ENCODE results near the gene RBMS3. TPM values are rescaled to one million over a fixed set of nuclear protein-coding genes. Genes with fewer than 3 reads are reported as not detected.

Gene RBMS3
- total RNA-seq, 1 experiment from 2014 or later: 74.2 TPM

DNA sequence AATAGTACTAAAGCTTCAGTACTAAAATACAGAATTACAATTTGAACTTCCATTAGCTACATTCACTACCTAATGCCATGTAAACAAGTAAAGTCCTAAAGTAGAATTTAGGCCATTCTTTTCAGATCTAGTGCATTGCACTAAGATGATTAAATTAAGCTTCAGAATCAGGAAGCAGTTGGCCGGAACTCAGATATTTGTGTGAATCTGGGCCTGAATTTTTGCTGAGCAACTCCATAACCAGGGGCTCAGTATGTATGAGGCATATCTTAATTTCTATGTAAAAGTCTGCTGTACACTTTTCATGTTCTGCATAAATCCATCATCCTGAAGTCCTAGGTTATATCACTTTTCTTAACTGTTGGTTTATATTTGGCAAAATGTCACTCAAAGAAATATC, 246.4 kb downstream of the RBMS3 start:
- no TSS peak for BruUV-seq (replicated peaks)
- H3K27me3 Mint-ChIP-seq (ENCODE audit: insufficient read depth, unreplicated experiment): no peaks in the 10 kb centered on the region
- peaks cover 5% of the 10 kb centered on the region for H3K4me1 Mint-ChIP-seq (ENCODE audit: insufficient read depth, unreplicated experiment)
- CTCF ChIA-PET: interaction anchor here (0.5 kb wide), 1 partner anchor 1200 kb away, joined by 4 read pairs; no protein-coding TSS in a partner anchor
- no peak for DNase-seq (ENCODE audit: unreplicated experiment)
- no peak overlapping the region for H3K4me3 Mint-ChIP-seq (ENCODE audit: unreplicated experiment)
- intact Hi-C loops (cut with micrococcal nuclease): no loop called here
- H3K27ac Mint-ChIP-seq (ENCODE audit: low read depth, unreplicated experiment): no peak overlapping the region
- POLR2A ChIA-PET: no interaction called here
- no peak for TF ChIP-seq CTCF (IDR thresholded peaks at IDR 0.05; ENCODE audit: unreplicated experiment)
- H3K36me3 Mint-ChIP-seq (ENCODE audit: insufficient read depth, unreplicated experiment): peaks cover 6% of the 10 kb centered on the region
- no peaks in the 10 kb centered on the region for H3K9me3 Mint-ChIP-seq (ENCODE audit: unreplicated experiment)

GRCh38 chr3:29531644-29532043, 250.8 kb downstream of the RBMS3 start:
- DNase-seq (ENCODE audit: unreplicated experiment): no peak
- no peaks in the 10 kb centered on the region for H3K4me1 Mint-ChIP-seq (ENCODE audit: insufficient read depth, unreplicated experiment)
- H3K36me3 Mint-ChIP-seq (ENCODE audit: insufficient read depth, unreplicated experiment): peaks cover 4% of the 10 kb centered on the region
- TF ChIP-seq CTCF (IDR thresholded peaks at IDR 0.05; ENCODE audit: unreplicated experiment): no peak
- ChIA-PET CTCF (no interaction called here), POLR2A (no interaction called here)
- H3K27me3 Mint-ChIP-seq (ENCODE audit: insufficient read depth, unreplicated experiment): no peaks in the 10 kb centered on the region
- no peaks in the 10 kb centered on the region for H3K9me3 Mint-ChIP-seq (ENCODE audit: unreplicated experiment)
- intact Hi-C loops (cut with micrococcal nuclease): no loop called here
- no peak overlapping the region for H3K4me3 Mint-ChIP-seq (ENCODE audit: unreplicated experiment)
- no peak overlapping the region for H3K27ac Mint-ChIP-seq (ENCODE audit: low read depth, unreplicated experiment)
- no TSS peak for BruUV-seq (replicated peaks)

DNA sequence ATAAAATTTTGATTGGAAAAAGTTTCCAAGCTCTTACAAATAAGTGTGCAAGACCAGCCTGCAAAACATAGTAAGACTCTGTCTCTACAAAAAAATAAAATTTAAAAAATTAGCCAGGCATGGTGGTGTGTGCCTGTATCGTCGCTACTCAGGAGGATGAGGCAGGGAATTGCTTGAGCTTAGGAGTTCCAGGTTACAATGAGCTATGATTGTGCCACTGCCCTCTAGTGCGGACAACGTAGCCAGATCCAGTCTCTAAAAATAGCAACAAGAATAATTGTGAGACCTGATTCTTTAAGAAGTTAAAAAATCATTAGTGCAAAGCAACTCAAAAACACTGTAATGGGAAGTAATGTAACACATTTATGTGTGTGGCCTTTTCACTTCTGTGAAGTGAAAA, 251.6 kb downstream of the RBMS3 start:
- Mint-ChIP-seq H3K9me3 (ENCODE audit: unreplicated experiment) (no peaks in the 10 kb centered on the region), H3K36me3 (ENCODE audit: insufficient read depth, unreplicated experiment) (no peaks in the 10 kb centered on the region), H3K27me3 (ENCODE audit: insufficient read depth, unreplicated experiment) (no peaks in the 10 kb centered on the region), H3K27ac (ENCODE audit: low read depth, unreplicated experiment) (no peak overlapping the region), H3K4me1 (ENCODE audit: insufficient read depth, unreplicated experiment) (no peaks in the 10 kb centered on the region), H3K4me3 (ENCODE audit: unreplicated experiment) (no peak overlapping the region)
- no TSS peak for BruUV-seq (replicated peaks)
- ChIA-PET CTCF (no interaction called here), POLR2A (no interaction called here)
- no peak for TF ChIP-seq CTCF (IDR thresholded peaks at IDR 0.05; ENCODE audit: unreplicated experiment)
- intact Hi-C loops (cut with micrococcal nuclease): no loop called here
- DNase-seq (ENCODE audit: unreplicated experiment): no peak

DNA sequence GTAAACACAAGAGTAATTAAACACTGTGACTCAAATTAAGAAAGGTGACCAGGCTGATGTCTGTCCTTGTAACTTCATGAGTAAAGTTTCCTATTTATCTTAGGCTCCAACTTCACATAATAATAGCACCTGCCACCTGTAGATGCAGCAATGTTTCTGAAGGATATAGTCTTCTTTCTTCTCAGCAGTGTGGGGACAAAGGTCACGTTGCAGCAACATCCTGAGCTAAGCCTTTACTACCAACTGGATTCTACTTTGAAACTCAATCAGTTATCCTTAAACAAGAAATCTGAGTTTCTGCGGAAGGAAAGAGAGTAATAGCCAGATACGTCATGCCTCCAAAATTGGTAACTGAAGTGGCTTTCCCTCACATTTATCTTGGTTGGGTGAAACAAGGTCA, 253.1 kb downstream of the RBMS3 start:
- DNase-seq (ENCODE audit: unreplicated experiment): no peak
- H3K27ac Mint-ChIP-seq (ENCODE audit: low read depth, unreplicated experiment): no peak overlapping the region
- no peaks in the 10 kb centered on the region for H3K4me1 Mint-ChIP-seq (ENCODE audit: insufficient read depth, unreplicated experiment)
- intact Hi-C loops (cut with micrococcal nuclease): no loop called here
- H3K36me3 Mint-ChIP-seq (ENCODE audit: insufficient read depth, unreplicated experiment): no peaks in the 10 kb centered on the region
- ChIA-PET POLR2A (no interaction called here), CTCF (interaction anchor here (0.6 kb wide), 1 partner anchor 701 kb away, joined by 4 read pairs; no protein-coding TSS in a partner anchor)
- H3K27me3 Mint-ChIP-seq (ENCODE audit: insufficient read depth, unreplicated experiment): no peaks in the 10 kb centered on the region
- no peak for TF ChIP-seq CTCF (IDR thresholded peaks at IDR 0.05; ENCODE audit: unreplicated experiment)
- no TSS peak for BruUV-seq (replicated peaks)
- no peak overlapping the region for H3K4me3 Mint-ChIP-seq (ENCODE audit: unreplicated experiment)
- H3K9me3 Mint-ChIP-seq (ENCODE audit: unreplicated experiment): no peaks in the 10 kb centered on the region

Measured in MCF 10A (cell line).